ENCODE data around the gene PRKCE. TPM values are rescaled to one million over a fixed set of nuclear protein-coding genes. Genes with fewer than 3 reads are reported as not detected.

Gene PRKCE
- total RNA-seq, 2 experiments from 2014 or later, result 17.0 to 42.1 TPM

DNA sequence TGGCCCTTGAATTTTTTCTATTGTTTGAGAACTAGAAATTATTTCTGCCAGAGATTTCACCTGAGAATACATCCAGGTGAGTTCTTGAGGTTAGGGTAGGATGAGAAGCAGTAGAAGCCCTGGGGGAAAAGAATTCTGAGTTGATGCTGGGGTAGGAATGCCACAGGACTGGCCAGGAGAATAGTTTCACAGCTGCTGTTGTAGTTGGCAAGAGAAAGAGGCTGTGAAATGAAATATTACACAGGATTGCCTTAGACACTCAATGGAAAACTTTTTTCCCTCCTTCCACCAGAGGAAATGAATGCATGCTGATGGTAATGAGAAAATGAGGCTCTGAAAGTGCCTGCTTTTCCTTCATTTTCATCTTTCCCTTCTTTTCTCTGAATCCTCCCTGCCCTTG lies 54.6 kb downstream of the PRKCE start:
- Histone ChIP-seq H3K79me2 (ENCODE audit: insufficient read depth, low read depth, low read length) (no peaks in the 10 kb centered on the region), H3K36me3 (ENCODE audit: insufficient read depth, low read length) (no peaks in the 10 kb centered on the region), H3K9me2 (ENCODE audit: insufficient read depth, low read length) (no peaks in the 10 kb centered on the region), H3K27ac (ENCODE audit: low read depth, low read length, poor library complexity, severe bottlenecking) (no peak overlapping the region), H3K4me3 (ENCODE audit: low read depth, low read length, poor library complexity, severe bottlenecking) (no peak overlapping the region), H2AFZ (ENCODE audit: low read length) (no peak overlapping the region), H3K9me3 (ENCODE audit: low read length) (no peaks in the 10 kb centered on the region), H3K4me2 (ENCODE audit: low read length) (no peak overlapping the region), H3K4me1 (ENCODE audit: insufficient read depth, low read length, poor library complexity, severe bottlenecking) (no peaks in the 10 kb centered on the region), H4K20me1 (ENCODE audit: insufficient read depth, low read length) (no peaks in the 10 kb centered on the region)
- TF ChIP-seq CTCF (conservative IDR thresholded peaks at IDR 0.05; ENCODE audit: low read length) (no peak), EZH2phosphoT487 (IDR thresholded peaks at IDR 0.05; ENCODE audit: borderline replicate concordance, low read depth, low read length) (no peak)
- no TSS peak for BruUV-seq (replicated peaks)
- ChIA-PET POLR2A (no interaction called here), CTCF (ENCODE audit: unreplicated experiment) (no interaction called here)
- DNase-seq (ENCODE audit: low spot score), result no peak
- intact Hi-C loops (cut with micrococcal nuclease; ENCODE audit: unreplicated experiment), result no loop called here

DNA sequence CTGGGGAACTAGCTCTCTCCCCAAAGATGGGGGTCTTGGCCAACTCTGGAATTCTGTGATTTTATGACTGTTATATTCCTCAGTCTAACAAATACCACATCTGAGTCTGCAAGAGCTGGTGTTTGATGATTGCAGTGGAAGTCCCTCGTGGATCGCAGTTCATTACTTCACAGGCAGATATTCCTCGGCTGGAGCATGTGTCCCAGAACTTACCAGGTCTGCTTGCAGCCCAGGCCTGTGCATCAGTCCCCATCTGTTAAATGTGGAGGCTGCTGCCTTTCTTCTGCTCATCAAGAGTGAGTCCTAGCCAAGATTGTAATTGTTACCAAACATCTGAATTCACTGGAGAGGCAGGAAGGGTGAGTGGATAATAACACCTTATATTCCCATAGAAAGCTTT lies 55.5 kb downstream of the PRKCE start:
- no peaks in the 10 kb centered on the region for H3K36me3 ChIP-seq (ENCODE audit: insufficient read depth, low read length)
- no peaks in the 10 kb centered on the region for H3K79me2 ChIP-seq (ENCODE audit: insufficient read depth, low read depth, low read length)
- H3K4me3 ChIP-seq (ENCODE audit: low read depth, low read length, poor library complexity, severe bottlenecking), result no peak overlapping the region
- no peak overlapping the region for H2AFZ ChIP-seq (ENCODE audit: low read length)
- H3K9me3 ChIP-seq (ENCODE audit: low read length), result no peaks in the 10 kb centered on the region
- H3K4me1 ChIP-seq (ENCODE audit: insufficient read depth, low read length, poor library complexity, severe bottlenecking), result no peaks in the 10 kb centered on the region
- H4K20me1 ChIP-seq (ENCODE audit: insufficient read depth, low read length), result no peaks in the 10 kb centered on the region
- H3K27ac ChIP-seq (ENCODE audit: low read depth, low read length, poor library complexity, severe bottlenecking), result no peak overlapping the region
- no peak for TF ChIP-seq EZH2phosphoT487 (IDR thresholded peaks at IDR 0.05; ENCODE audit: borderline replicate concordance, low read depth, low read length)
- no peak for TF ChIP-seq CTCF (conservative IDR thresholded peaks at IDR 0.05; ENCODE audit: low read length)
- no peaks in the 10 kb centered on the region for H3K9me2 ChIP-seq (ENCODE audit: insufficient read depth, low read length)
- DNase-seq (ENCODE audit: low spot score), result no peak
- ChIA-PET CTCF (ENCODE audit: unreplicated experiment) (no interaction called here), POLR2A (interaction anchor here (1.0 kb wide), 1 partner anchor 14 kb away, joined by 3 read pairs; no protein-coding TSS in a partner anchor)
- H3K4me2 ChIP-seq (ENCODE audit: low read length), result no peak overlapping the region
- BruUV-seq (replicated peaks), result no TSS peak
- intact Hi-C loops (cut with micrococcal nuclease; ENCODE audit: unreplicated experiment), result no loop called here

DNA sequence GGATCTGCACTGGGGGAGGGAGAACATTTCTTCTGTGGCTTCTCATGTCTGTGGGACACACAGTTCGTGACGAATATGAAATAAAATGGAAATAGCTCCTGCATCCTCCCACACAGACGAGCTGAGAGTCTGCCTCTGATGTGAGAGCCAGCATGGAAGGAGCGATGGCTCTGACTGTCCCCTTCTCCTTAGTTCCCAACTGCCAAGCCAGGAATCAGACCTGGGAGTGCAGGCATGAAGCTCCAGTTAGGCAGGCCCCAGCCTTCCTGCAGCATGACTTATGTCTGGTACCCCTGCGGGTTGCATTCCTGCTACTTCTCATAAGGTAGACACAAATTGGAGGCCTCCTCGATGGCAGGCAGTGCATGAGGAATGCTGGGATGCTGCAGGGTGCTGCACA lies 56.2 kb downstream of the PRKCE start:
- Histone ChIP-seq H3K27ac (ENCODE audit: low read depth, low read length, poor library complexity, severe bottlenecking) (no peak overlapping the region), H3K9me2 (ENCODE audit: insufficient read depth, low read length) (no peaks in the 10 kb centered on the region), H4K20me1 (ENCODE audit: insufficient read depth, low read length) (no peaks in the 10 kb centered on the region), H3K4me3 (ENCODE audit: low read depth, low read length, poor library complexity, severe bottlenecking) (no peak overlapping the region), H3K36me3 (ENCODE audit: insufficient read depth, low read length) (no peaks in the 10 kb centered on the region), H3K4me2 (ENCODE audit: low read length) (no peak overlapping the region), H3K9me3 (ENCODE audit: low read length) (no peaks in the 10 kb centered on the region), H3K4me1 (ENCODE audit: insufficient read depth, low read length, poor library complexity, severe bottlenecking) (no peaks in the 10 kb centered on the region), H3K79me2 (ENCODE audit: insufficient read depth, low read depth, low read length) (no peaks in the 10 kb centered on the region), H2AFZ (ENCODE audit: low read length) (no peak overlapping the region)
- intact Hi-C loops (cut with micrococcal nuclease; ENCODE audit: unreplicated experiment), result no loop called here
- POLR2A ChIA-PET, result interaction anchor here (1.0 kb wide), 1 partner anchor 13 kb away, joined by 3 read pairs; no protein-coding TSS in a partner anchor
- TF ChIP-seq CTCF (conservative IDR thresholded peaks at IDR 0.05; ENCODE audit: low read length) (no peak), EZH2phosphoT487 (IDR thresholded peaks at IDR 0.05; ENCODE audit: borderline replicate concordance, low read depth, low read length) (no peak)
- CTCF ChIA-PET (ENCODE audit: unreplicated experiment), result no interaction called here
- no peak for DNase-seq (ENCODE audit: low spot score)
- BruUV-seq (replicated peaks), result no TSS peak

Measured in OCI-LY7 (cell line).